ENCODE data around the gene BICD2. TPM values are rescaled to one million over a fixed set of nuclear protein-coding genes. Genes with fewer than 3 reads are reported as not detected.

Gene BICD2
- total RNA-seq, 1 donor from 2014 or later, result 70.7 TPM

GRCh38 chr9:92668746-92669526 lies 95.7 kb downstream of the BICD2 start:
- peak; percentile 62 for DNase-seq (ENCODE audit: low read depth)

GRCh38 chr9:92666912-92667532 lies 97.6 kb downstream of the BICD2 start:
- DNase-seq (ENCODE audit: low read depth), result no peak

GRCh38 chr9:92666236-92666635 lies 98.4 kb downstream of the BICD2 start:
- no peak for DNase-seq (ENCODE audit: low read depth)

- no peak for DNase-seq (ENCODE audit: low read depth)
Measured at GRCh38 chr9:92665836-92666235, 98.8 kb downstream of the BICD2 start.

- no peak for DNase-seq (ENCODE audit: low read depth)
Measured at GRCh38 chr9:92664394-92665152, 100.1 kb downstream of the BICD2 start.

- no peak for DNase-seq (ENCODE audit: low read depth)
Measured at GRCh38 chr9:92663951-92664350, 100.7 kb downstream of the BICD2 start.

- no peak for DNase-seq (ENCODE audit: low read depth)
Measured at GRCh38 chr9:92663126-92663525, 101.5 kb downstream of the BICD2 start.

GRCh38 chr9:92661743-92662142 lies 102.9 kb downstream of the BICD2 start:
- no peak for DNase-seq (ENCODE audit: low read depth)

Other genes starting within 250 kb of the BICD2 start
- gene ECM2, start 228.8 kb downstream of the BICD2 start, total RNA-seq, result 0.20 TPM in 1 of 2 replicates, not detected in the other
- gene IPPK, start 94.7 kb downstream of the BICD2 start, total RNA-seq, result 25.5 and 29.4 TPM in 2 replicates
- 13.0 and 23.5 TPM in 2 replicates for gene ZNF484, start 113.2 kb upstream of the BICD2 start, total RNA-seq
- gene FGD3, start 182.7 kb upstream of the BICD2 start, total RNA-seq, result 0.35 and 0.52 TPM in 2 replicates